WI38 (cell line): ENCODE data around the gene KCTD20.
A peak's percentile ranks its signal among the peaks of the same experiment; 100 is the strongest.

Experiments used
- H3K4me3 ChIP-seq: 2 replicates; pipeline ENCODE4 v1.5.1; 2011; ENCODE audit warnings: low read depth, mild to moderate bottlenecking, control low read depth, low read length
- CTCF ChIP-seq: IDR thresholded peaks from 2 replicates; pipeline ENCODE4 v1.5.1; 2012; ENCODE audit warnings: low read depth, mild to moderate bottlenecking, control low read depth, low read length

Gene KCTD20

GRCh38 chr6:36431197-36431596 lies 11.6 kb upstream of the KCTD20 start:
- no peak for TF ChIP-seq CTCF
- no peak overlapping the region for H3K4me3 ChIP-seq

GRCh38 chr6:36432151-36432671 lies 10.6 kb upstream of the KCTD20 start:
- no peak overlapping the region for H3K4me3 ChIP-seq
- TF ChIP-seq CTCF: no peak

- no peak overlapping the region for H3K4me3 ChIP-seq
- no peak for TF ChIP-seq CTCF
Observed at GRCh38 chr6:36436466-36436865, 6.3 kb upstream of the KCTD20 start.

GRCh38 chr6:36441307-36441894 lies 1.4 kb upstream of the KCTD20 start:
- no peak overlapping the region for H3K4me3 ChIP-seq
- no peak for TF ChIP-seq CTCF

GRCh38 chr6:36442103-36442670 lies 613 bp upstream of the KCTD20 start:
- H3K4me3 ChIP-seq: peak overlapping the region; percentile 97

GRCh38 chr6:36443471-36444428 lies 950 bp downstream of the KCTD20 start:
- no peak for TF ChIP-seq CTCF
- H3K4me3 ChIP-seq: peak overlapping the region; percentile 97

More at GRCh38 chr6:36442103-36442670, 613 bp upstream of the KCTD20 start:
- TF ChIP-seq CTCF: no peak
